ENCODE measurements around the gene FAM20C.

FAM20C gene

GRCh38 chr7:193481-194251 is 1.3 kb downstream of the FAM20C start (continued):
- TF ChIP-seq, protein P1, sequence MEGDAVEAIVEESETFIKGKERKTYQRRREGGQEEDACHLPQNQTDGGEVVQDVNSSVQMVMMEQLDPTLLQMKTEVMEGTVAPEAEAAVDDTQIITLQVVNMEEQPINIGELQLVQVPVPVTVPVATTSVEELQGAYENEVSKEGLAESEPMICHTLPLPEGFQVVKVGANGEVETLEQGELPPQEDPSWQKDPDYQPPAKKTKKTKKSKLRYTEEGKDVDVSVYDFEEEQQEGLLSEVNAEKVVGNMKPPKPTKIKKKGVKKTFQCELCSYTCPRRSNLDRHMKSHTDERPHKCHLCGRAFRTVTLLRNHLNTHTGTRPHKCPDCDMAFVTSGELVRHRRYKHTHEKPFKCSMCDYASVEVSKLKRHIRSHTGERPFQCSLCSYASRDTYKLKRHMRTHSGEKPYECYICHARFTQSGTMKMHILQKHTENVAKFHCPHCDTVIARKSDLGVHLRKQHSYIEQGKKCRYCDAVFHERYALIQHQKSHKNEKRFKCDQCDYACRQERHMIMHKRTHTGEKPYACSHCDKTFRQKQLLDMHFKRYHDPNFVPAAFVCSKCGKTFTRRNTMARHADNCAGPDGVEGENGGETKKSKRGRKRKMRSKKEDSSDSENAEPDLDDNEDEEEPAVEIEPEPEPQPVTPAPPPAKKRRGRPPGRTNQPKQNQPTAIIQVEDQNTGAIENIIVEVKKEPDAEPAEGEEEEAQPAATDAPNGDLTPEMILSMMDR (tag by site-specific recombination; IDR thresholded peaks at IDR 0.05), result peak; percentile 31; the same call in 1 of the 2 replicates
- TF ChIP-seq, protein P2, sequence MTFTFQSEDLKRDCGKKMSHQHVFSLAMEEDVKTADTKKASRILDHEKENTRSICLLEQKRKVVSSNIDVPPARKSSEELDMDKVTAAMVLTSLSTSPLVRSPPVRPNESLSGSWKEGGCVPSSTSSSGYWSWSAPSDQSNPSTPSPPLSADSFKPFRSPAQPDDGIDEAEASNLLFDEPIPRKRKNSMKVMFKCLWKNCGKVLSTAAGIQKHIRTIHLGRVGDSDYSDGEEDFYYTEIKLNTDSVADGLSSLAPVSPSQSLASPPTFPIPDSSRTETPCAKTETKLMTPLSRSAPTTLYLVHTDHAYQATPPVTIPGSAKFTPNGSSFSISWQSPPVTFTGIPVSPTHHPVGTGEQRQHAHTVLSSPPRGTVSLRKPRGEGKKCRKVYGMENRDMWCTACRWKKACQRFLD (tag by site-specific recombination; IDR thresholded peaks at IDR 0.05), result no peak
- no peak for TF ChIP-seq SETDB1 (IDR thresholded peaks at IDR 0.05; ENCODE audit: insufficient read length, low read length)
- no peak for TF ChIP-seq ZNF560 (tag by site-specific recombination; IDR thresholded peaks at IDR 0.05; ENCODE audit: borderline replicate concordance)
- no peak for TF ChIP-seq ZNF157 (tag by site-specific recombination; IDR thresholded peaks at IDR 0.05)

GRCh38 chr7:194252-195009 is 2.1 kb downstream of the FAM20C start:
- POLR2A ChIA-PET, result no interaction called here
- Histone ChIP-seq H3K27ac (ENCODE audit: extremely low read depth, low read depth, low read length) (no peak overlapping the region), H3K36me3 (ENCODE audit: control insufficient read depth in 2 of 2, insufficient read depth in 1 of 2, low read length in 2 of 2) (peaks cover 0 to 48% of the 10 kb centered on the region in 2 experiments; a peak in 2 of 3 replicates), H3K9me3 (ENCODE audit: control insufficient read depth, insufficient read depth, low read depth, low read length) (no peaks in the 10 kb centered on the region), H3K4me3 (ENCODE audit: low read depth, low read length) (peak overlapping the region; percentile 36; the same call in 1 of the 2 replicates), H3K4me1 (ENCODE audit: control insufficient read depth, insufficient read depth, low read length) (peaks cover 6% of the 10 kb centered on the region; the same call in 1 of the 2 replicates)
- CTCF ChIA-PET, result no interaction called here
- TF ChIP-seq, protein P3, sequence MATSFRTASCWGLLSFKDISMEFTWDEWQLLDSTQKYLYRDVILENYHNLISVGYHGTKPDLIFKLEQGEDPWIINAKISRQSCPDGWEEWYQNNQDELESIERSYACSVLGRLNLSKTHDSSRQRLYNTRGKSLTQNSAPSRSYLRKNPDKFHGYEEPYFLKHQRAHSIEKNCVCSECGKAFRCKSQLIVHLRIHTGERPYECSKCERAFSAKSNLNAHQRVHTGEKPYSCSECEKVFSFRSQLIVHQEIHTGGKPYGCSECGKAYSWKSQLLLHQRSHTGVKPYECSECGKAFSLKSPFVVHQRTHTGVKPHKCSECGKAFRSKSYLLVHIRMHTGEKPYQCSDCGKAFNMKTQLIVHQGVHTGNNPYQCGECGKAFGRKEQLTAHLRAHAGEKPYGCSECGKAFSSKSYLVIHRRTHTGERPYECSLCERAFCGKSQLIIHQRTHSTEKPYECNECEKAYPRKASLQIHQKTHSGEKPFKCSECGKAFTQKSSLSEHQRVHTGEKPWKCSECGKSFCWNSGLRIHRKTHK (tag by site-specific recombination; IDR thresholded peaks at IDR 0.05), result no peak
- TF ChIP-seq ZBTB8A (tag by site-specific recombination; IDR thresholded peaks at IDR 0.05) (no peak), ZIC2 (tag by site-specific recombination; IDR thresholded peaks at IDR 0.05) (0 out of 2 replicates have a peak, but pooled peaks have one; percentile 38), ZNF561 (tag by site-specific recombination; IDR thresholded peaks at IDR 0.05; ENCODE audit: borderline replicate concordance) (no peak), ZNF335 (tag by site-specific recombination; conservative IDR thresholded peaks at IDR 0.05) (peak; percentile 39; the same call in 1 of the 2 replicates), SP2 (tag by site-specific recombination; IDR thresholded peaks at IDR 0.05) (peak; percentile 39), ZFHX2 (tag by site-specific recombination; conservative IDR thresholded peaks at IDR 0.05) (peak; percentile 84), EGR2 (tag by site-specific recombination; IDR thresholded peaks at IDR 0.05; ENCODE audit: low read depth) (peak; percentile 64), PRDM10 (tag by site-specific recombination; IDR thresholded peaks at IDR 0.05) (no peak), ZNF37A (tag by site-specific recombination; IDR thresholded peaks at IDR 0.05) (no peak), ZBTB48 (tag by site-specific recombination; IDR thresholded peaks at IDR 0.05) (0 out of 2 replicates have a peak, but pooled peaks have one; percentile 28)
- TF ChIP-seq, protein P4, sequence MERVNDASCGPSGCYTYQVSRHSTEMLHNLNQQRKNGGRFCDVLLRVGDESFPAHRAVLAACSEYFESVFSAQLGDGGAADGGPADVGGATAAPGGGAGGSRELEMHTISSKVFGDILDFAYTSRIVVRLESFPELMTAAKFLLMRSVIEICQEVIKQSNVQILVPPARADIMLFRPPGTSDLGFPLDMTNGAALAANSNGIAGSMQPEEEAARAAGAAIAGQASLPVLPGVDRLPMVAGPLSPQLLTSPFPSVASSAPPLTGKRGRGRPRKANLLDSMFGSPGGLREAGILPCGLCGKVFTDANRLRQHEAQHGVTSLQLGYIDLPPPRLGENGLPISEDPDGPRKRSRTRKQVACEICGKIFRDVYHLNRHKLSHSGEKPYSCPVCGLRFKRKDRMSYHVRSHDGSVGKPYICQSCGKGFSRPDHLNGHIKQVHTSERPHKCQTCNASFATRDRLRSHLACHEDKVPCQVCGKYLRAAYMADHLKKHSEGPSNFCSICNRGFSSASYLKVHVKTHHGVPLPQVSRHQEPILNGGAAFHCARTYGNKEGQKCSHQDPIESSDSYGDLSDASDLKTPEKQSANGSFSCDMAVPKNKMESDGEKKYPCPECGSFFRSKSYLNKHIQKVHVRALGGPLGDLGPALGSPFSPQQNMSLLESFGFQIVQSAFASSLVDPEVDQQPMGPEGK (tag by site-specific recombination; IDR thresholded peaks at IDR 0.05), result peak; percentile 51; the same call in 1 of the 2 replicates
